EH (cell line): ENCODE results near the gene SH3RF2.
A peak's percentile ranks its signal among the peaks of the same experiment; 100 is the strongest.
"Not testable (repeated sequence)": the region's sequence is repeated elsewhere in the genome, so short reads cannot be mapped to it uniquely, and the experiment has no call there.

Source experiments
- DNase-seq: peaks from one replicate; pipeline ENCODE4 v3.0.0-alpha.2; 2015; ENCODE audit warnings: low read depth

Gene SH3RF2

DNA sequence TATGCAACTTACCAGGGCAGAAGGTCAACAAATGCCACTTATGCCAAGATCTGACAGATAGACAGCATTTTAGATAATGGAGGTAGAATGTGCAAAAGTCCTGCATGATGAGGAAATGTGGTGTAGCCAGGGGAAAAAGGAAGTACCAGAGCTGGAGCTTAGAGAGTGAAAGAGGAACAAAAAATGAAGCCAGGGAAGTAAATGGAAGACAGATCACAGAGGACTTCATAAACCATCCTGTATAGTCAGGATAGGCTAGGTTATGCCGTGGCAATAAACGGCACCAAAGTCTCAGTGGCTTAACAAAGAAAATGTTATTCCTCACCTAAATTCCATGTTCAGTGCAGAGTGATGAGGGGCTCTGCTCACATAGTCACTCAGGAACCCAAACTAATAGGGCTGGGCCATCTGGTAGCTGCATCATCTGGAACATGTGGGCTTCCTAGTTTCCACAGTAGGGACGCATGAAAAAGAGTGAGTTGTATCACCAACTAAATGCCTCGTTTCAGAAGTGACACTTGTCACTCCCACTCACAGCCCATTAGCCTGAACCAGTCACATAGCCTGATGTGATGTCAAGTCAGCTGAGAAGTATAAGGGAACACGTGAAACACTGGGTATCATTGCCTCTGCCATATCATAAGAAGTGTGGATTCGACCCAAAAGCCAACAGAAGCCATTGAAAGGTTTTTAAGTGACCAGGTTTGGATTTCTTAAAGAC, 70.3 kb downstream of the SH3RF2 start:
- DNase-seq = no peak

DNA sequence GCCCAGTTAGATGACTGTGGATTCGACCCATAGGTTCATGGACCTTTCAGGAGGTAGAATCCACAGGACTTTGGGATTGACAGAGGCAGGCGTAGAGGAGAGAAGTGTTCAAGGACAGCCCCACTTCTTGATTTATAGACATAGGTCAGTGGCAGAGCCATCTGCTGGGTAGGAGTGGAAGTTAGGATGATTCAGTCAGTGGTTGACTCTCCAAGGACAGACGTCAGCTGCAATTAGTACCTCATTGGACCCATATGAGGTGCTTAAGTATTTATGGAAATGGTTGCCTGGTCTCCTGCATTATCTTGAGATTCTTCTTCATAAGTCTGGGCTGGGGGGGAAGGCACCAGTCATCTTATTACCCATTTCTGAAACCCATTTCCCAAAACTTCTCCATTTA, 70.9 kb downstream of the SH3RF2 start:
- DNase-seq = peak; percentile 34

DNA sequence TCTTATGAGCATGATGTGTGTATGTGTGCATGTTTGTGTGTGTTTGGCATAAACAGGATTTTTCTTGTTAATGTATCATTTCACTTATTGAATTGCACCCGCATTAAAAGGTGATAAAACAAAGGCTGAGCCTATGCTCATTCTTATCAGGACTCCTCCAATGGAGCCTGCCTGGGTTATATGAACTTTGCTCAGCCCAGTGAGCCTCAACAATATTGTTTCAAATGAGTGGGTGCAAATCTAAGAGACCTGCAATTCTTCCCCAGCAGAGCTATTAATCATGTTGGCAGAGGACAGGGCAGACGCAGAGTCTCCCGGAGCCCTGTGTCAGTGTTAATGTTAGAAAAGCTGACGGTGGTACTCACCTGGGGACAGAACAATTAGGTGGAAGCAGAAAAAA, 71.6 kb downstream of the SH3RF2 start:
- no peak for DNase-seq

DNA sequence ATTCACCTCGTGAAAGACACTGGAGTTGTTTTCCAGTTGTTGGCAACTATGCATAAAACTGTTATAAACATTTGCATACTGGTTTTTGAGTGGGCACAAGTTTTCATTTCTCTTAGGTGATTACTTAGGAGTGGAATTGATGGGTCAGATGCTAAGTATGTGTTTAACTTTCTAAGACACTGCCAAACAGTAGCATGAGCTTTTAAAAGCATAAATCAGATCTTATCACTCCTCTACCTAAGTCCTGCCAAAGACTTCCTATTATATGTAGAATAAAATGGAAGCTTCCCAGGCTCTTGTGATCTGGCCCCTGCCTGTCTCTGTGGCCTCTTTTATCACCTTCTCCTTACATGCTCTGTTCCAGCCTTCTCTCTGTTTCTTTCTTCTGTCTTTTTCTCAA, 72.6 kb downstream of the SH3RF2 start:
- peak; percentile 33 for DNase-seq

DNA sequence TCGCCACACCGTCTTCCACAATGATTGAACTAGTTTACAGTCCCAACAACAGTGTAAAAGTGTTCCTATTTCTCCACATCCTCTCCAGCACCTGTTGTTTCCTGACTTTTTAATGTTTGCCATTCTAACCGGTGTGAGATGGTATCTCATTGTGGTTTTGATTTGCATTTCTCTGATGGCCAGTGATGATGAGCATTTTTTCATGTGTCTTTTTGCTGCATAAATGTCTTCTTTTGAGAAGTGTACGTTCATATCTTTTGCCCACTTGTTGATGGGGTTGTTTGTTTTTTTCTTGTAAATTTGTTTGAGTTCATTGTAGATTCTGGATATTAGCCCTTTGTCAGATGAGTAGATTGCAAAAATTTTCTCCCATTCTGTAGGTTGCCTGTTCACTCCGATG, 74.1 kb downstream of the SH3RF2 start:
- DNase-seq = not testable (repeated sequence)

DNA sequence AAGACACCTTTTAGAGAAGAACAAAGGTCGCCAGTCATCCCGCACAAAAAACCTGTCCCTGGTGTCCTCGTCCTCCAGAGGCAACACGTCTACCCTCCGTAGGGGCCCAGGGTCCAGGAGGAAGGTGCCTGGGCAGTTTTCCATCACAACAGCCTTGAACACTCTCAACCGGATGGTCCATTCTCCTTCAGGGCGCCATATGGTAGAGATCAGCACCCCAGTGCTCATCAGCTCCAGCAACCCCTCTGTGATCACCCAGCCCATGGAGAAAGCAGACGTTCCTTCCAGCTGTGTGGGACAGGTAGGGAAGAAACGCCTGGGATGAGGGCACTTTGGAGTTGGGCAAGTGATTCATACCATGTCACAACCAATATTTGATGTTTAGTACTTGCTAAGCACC, 77.4 kb downstream of the SH3RF2 start:
- DNase-seq = no peak

DNA sequence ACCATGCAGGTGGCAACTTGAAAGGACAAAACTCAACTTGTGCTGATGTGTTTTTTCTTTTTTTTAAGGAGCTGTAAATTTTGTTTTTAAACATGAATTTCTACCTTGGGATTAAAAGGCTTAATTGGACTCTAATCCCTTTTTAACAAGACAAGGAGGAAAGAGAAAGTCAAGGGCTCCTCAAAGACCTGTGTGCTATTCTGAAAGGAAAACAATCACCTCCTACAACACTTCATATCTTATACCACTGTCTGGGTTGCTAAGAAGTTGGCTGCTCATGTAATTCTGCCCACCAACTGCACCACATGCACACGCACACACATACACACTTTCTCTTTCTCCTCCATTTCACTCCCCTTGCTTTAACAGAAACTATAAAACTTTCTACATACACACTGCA, 78.6 kb downstream of the SH3RF2 start:
- DNase-seq = no peak

DNA sequence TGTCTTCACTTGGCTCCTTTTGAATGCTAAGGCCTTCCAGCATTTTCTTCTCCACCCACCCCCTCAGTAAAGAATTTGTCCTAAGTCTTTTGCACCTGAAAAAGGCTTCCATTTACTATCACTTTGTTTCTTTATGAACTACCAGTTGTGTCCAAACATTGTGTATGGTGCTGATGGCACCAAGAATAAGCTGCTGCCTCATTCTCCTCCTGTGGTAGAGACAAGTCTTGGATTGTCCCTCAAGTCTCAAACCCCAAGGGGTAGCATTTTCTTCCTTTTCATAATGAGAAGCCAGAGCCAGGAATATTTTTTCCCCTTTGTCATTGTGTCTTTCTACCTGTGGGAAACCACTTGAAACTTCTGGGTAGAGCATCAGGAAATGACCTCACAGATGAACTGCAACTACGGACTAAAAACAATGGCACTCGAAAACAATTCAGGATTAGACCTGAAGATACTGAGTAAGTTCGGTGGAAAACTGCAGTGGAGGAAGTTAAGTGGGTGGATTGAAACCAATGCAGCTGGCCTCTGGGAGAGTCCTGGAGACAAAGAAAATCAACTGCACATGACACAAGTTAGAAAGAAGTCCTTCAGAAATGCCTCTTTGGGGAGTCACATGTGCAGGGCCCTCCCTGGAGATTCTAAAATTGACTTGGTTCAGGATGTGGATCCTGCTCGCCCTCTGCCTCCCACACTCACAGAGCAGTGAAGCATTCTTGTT, 80.5 kb downstream of the SH3RF2 start:
- DNase-seq = no peak

DNA sequence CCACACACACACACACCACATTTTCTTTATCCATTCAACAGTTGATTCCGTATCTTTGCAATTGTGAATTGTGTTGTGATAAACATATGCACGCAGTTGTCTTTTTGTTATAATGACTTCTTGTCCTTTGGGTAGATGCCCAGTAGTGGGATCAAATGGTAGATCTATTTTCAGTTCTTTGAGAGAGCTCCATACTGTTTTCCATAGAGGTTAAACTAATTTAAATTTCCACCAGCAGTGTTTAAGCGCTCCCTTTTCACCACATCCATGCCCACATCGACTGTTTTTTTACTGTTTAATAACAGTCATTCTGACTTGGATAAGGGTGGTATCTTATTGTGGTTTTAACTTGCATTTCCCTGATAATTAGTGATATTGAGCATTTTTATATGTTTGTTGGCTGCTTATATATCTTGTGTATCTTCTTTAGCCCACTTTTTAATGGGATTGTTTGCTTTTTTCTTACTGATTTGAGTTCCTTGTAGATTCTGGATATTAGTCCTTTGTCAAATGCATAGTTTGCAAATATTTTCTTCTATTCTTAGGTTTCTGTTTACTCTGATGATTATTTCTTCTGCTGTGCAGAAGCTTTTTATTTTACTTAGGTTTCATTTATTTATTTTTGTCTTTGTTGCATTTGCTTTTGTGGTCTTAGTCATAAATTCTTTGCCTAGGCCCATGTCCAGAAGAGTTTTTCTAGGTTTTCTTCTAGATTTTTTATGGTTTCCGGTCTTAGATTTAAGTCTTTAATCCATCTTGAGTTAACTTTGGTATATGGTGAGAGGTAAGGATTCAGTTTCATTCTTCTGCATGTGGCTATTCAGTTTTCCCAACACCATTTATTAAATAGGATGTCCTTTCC, 82.4 kb downstream of the SH3RF2 start:
- DNase-seq = peak; percentile 54

DNA sequence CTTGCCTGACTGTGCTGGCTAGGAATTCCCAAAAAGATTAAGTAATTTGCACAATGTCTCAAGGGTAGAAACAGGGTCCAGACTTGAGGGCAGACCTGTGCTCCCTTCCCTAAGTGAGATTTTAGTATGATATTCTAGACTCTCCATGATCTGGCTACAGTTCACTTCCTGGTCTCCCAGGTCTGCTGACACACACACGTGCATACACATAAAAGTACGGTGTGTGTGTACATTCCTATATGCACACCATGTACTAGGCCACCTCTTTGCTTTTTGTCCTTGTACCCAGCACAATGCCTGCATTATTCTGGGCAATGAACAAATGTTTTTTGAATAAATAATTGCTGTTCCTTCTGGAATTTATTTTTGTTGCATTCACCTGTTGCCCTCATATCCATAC, 83.7 kb downstream of the SH3RF2 start:
- DNase-seq = no peak

DNA sequence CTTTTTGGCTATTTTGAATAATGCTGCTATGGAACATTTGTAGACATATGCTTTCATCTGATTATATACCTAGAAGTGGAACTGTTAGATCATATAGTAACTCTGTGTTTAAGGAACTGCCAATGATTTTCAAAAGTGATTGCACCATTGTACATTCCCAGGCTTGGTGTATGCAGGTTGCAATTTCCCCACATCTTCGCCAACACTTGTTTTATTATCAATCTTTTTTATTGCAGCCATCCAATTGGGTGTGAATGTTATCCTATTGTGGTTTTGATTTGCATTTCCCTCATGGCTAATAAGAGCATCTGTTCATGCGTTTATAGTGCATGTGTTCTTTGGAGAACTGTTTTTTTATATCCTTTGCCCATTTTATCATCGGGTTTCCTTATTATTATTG, 87.7 kb downstream of the SH3RF2 start:
- no peak for DNase-seq

DNA sequence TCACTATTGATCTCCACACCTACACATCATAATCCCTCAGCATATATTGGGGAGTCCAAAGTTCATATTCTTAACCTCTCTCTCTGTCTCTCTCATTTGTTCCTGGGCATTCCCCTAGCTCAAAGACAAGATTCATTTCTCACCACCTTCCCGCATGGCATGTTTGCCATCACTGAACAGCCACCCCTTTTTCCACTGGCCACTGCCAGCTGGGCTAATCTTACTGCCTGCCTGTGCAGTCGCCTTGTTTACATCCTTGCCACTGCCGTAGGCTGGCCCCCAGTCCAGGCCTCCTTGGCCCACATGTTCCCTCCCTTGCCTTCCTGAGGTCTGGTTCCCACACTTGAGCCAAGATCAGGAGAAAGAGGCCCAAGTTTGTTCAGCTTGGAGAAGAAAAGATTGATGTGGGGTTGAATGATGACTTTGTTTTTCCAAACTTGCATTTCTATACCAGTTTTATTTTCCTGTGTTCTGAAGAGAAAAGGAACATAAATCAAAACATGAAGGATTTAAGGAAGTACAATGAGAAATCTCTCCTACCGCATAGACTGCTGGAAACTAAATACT, 88.8 kb downstream of the SH3RF2 start:
- no peak for DNase-seq

DNA sequence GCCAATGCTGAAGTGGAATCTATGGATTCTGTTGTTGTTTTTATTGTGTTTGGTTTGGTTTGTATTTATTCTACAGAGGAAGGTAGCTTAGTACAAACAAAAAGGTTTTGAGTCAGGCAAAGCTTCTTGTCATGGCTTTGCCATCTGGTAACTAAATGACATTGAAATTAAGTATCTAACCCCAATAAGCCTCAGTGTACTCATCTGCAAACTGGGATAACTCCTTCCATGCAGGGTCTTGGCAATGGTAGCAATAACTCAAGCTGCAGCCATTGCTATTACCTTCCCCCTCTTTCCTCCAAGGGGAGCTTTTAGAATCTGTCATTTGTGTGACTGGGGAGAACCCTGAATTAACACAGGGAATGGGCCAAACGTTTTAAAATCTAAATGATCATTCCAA, 89.3 kb downstream of the SH3RF2 start:
- no peak for DNase-seq

DNA sequence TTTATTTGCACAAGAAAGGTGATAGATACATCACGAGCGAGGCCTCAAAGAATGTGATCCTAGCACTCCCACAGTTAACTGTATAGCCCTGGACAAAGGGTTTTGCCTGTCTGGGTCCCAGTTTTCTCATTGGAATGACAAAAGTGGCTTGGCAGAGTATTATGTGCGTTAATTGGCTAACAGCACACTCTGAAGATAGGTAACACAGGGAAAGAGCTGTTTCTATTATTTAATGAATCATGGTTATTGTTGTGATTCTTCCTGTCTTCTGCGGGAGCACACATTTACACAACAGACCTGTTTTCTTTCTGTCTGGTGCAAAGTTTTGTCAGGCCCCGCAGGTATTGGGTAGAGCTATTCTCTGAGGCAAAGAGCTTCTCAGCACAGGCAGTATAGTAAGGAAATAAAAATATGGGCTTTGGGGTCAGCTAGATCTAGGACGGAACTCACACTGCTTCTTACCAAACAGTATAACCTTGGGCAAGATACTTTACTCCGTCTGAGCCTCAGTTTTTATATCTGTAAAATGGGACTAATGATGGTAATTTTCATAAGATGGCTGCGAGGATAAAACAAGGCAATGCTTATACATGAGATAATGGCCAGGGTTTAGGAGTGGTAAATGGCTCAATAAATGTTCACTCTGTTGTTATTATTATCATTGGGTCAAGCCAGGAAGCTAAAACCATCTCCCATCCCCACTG, 90.1 kb downstream of the SH3RF2 start:
- no peak for DNase-seq

DNA sequence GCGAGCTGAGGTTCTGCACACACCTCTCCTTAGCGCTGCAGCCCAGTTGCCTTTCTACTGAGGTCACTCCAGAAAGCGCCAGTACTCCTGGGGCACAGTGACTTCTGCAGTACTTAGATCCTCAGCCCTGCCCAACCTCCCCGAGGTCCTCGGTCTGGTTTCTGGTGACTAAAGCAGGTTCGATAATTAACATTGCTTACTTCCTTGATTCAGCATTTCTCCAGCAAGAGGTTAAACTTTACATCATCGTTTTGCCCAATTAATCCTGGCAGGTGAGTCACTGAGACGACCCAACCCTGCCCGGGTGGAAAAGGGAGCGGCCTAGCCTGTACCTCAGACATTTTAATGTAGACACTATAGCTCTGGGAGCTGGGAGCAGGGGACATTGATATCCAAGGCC, 91.4 kb downstream of the SH3RF2 start:
- DNase-seq = no peak

DNA sequence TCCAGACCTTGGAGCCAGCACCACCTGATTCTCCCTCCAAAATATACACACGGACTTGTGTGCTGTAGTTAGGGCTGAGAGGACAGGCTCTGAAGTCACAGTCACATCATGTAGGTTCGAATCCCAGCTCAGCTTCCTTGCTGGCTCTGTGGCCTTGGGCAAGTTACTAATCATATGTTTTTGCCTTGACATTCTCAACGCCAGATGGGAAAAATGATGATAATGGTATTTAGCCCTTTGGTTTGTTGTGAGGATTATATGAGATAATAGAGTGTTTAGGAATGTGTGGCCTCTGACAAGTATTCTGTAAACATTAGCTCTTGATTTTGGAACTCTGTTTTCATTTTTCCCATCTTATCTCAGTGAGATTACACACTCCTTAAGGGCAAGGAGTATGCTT, 96.5 kb downstream of the SH3RF2 start:
- DNase-seq = peak; percentile 36

DNA sequence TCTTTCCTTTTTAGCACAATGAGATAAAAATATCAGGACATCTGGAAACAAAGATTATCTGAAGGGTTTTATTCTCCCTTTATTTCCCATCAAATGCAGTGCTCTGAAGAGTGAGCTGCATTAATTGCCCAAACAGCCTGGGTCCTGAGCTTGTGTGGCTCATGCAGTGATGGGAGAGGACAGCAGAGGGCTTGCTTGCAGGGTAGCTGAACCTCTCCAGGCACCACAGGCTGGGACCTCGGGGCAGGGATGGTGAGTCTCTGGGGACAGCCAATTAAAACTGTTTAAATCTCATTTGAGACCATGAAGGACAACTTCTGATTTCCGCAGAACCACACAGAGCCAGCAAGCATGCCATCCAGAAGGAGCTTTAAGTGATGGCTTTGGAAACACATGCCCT, 97.7 kb downstream of the SH3RF2 start:
- no peak for DNase-seq

DNA sequence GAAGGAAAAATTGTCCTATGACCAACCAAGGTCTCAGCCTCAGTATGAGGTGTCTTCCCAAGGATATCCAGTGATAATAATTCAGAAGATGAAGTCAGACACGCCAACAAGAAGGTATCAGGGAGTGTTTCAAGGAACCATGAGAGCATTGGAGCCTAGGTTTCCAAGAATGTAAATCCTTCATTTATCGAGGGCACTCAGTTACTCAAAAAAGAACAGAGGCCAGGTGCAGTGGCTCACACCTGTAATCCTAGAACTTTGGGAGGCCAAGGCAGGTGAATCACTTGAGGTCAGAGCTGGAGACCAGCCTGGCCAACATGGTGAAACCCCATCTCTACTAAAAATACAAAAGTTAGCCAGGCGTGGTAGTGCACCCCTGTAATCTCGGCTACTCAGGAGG, 98.2 kb downstream of the SH3RF2 start:
- DNase-seq = no peak

DNA sequence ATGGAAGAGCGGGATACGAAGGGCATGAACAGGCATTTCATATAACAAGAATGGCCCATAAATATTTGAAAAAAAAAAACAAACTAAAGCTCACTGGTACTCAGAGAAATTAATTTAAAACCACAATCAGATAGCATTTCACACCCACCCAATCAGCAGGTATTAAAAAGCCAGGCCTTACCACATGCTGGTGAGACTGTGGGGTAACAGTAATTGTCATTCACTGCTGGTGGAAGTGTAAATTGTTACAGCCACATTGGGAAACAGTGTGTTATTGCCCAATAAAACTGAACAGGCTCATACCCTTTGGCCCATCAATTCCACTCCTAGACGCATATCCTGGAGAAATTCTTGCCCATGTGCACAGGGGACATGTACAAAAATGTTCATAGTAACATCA, 103.0 kb downstream of the SH3RF2 start:
- DNase-seq = no peak

DNA sequence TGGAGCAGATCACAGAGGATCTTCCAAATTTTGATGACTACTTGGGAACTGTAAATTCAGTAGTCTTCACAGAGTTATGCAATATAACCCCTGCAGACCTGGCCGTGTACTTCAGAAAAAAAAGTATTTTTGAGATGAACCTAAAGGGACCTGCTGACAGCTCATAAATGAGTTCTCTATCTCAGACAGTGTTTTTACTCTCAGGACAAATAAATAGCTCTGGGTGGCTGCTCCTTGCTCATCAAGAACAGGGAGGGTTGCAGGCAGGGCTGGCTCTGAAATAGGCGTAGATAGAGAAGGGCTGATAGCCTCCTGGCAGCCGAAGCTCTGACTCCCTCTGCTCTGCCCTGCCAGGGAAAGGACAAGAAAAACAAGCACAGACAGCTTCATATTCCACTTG, 104.1 kb downstream of the SH3RF2 start:
- no peak for DNase-seq

DNA sequence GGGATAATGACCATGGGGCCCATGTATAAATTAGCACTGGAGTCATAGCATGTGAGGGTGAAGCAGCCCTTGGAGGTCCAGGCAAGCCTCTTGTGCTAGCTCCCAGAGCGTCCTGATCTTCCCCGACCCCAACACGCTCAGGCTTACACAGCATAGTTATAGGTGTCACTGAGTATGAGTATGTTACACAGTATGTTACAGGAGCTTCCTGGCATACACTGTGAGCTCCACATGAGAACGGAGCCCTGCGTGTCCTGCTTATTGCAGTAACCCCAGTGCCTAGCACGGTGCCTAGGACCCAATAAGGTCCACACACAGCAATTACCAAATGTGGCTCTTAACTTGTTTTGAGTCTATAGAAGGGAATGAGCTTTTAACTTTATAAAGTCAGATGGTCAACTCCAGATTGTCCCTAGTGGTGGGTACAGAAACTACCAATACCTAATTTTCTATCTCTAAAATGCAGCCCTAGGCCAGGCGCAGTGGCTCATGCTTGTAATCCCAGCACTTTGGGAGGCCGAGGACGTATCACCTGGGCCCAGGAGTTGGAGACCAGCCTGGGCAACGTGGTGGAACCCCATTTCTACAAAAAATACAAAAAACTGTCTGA, 104.9 kb downstream of the SH3RF2 start:
- DNase-seq = peak; percentile 14
